GF-D8 (cell line): ENCODE measurements around the gene MMADHC.

Source experiments
- DNase-seq: peaks from one replicate; lab custom pipeline; 2025; lab: John Stamatoyannopoulos, UW

Gene MMADHC

DNA sequence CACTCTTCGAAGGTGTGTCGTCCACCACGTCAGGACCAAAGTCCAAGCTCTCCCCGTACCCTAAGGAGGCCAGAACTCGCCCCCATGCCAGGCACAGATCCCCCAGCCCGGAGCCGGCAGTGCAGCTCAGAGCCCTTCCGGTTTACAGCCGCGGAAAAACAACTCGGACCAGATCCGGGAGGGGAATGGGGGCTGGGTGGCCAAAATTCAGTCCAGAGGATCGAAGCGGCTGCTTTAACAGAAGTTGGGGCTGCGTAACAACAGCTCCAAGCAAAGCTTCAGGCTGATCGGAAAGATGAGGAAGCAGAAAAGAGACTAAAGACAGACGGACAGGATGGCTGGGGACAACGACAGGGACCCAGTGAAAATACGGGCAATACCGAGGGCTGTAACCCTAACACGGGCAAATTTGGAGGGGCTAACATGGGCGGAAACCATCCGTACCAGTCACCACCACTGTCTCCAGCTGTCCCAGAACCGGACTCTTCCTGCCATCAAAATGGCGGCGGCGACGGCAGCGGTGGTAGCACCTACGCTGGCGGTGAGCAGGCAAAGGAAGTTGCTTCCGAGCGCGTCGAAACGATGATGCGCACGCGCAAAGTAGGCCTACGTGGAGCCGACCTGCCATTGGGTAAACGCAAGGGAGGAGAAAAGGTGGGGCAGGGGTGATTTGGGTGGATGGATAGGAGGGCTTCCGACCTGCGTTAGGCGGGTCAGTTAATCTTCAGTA, at the start of gene MMADHC:
Gene MMADHC, minus strand, starts transcription at position 556 of the 730 bp plus-strand sequence. CDS start 678 bp downstream, outside the sequence.
- peak; percentile 72 for DNase-seq

DNA sequence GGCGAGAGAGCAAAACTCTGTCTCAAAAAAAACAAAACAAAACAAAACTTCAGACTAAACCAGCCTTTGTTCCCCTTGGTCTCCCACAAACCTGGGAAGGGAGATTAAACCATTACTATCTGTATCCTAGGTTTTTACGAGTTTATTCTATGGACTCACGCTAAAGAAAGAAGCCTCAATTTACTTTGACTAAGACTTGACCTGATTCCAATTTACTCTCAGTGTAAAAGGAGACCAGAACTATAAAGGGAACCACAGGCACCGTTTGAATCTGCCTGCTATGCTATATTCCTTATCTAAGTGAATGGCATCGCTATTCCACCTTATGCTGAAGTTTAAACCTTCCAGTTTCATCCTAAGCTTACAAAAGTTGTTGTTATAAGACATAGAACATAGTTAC, 46.5 kb upstream of the MMADHC start:
- no peak for DNase-seq

DNA sequence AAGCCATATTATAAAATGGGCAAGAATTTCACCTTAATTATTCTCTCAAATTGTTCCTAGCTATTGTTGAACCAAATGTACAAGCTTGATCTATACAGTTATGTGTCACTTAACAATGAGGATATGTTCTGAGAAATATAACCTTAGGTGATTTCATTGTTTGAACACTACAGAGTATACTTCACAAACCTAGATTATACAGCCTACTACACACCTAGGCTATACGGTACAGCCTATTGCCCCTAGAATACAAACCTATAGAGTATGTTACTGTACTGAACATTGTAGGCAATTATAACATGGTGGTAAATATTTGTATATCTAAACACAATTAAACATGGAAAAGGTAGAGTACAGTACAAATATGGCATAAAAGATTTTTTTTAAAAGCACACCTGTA, 42.9 kb upstream of the MMADHC start:
- no peak for DNase-seq

DNA sequence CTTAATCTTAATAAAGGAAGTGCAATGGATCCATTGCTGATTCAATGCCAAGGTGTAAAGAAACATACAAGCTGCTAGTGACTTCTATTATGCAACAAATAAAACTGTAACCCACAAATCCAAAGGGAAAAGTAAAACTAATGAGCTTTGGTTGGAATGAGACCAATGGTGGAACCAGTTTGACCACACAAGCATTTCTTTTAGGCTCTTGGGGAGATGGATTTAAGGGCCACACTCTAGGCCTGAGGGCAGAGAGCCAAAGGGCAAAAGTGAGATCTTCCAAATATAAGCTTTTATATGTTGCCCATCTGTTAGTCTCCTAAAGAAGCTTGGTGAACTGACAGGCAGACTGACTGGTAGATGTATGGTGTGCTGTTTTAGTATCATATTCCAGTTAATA, 41.5 kb upstream of the MMADHC start:
- no peak for DNase-seq

DNA sequence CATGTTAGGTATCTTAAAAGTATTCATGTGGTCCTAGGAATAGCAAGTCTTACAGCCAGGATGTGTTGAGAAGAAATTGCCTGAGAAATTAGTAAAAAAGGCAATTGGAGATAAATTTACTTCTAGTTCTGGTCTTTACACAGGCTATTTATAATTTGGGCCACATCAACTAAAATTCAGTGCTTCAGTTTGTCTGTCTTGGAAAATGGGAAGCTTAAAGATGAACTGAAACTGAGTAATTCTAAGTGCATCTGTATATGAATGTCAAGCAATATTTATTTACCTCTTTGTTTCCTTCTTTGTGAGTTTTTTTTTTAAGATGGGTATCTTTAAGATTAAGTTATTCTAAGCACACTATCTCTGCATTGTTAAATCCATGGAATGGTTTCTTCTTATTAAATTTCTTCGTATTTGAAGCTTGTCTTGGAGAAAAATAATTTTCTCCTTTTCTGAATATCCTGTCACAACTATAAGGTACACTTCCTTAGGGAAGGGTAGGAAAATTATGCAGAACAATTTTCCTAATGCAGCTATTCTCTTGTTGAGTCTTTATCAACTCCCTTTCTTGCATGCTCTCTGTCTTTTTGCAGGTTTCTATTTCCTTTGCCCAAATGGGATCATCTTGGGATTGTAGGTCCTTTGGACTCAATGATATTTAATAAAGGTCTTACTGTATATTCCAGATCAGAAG, 39.7 kb upstream of the MMADHC start:
- no peak for DNase-seq

DNA sequence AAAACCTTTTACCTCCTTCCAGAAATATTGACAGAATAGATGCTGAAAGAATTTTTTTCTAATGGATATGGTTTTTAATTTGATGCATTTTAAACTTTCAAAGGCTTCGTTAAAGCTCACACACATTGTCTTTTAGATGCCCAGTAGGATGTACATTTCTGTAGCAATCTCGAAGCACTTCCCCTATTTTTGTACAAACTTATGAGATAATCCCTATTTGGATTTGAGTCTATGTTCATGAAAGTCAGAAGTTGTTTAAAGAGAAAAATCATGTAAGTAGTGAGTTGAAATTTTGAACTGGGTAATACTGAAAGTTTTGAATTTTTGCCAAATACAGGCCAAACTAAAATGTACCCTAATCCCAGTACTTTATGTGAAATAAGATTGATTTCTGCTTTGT, 38.1 kb upstream of the MMADHC start:
- no peak for DNase-seq

DNA sequence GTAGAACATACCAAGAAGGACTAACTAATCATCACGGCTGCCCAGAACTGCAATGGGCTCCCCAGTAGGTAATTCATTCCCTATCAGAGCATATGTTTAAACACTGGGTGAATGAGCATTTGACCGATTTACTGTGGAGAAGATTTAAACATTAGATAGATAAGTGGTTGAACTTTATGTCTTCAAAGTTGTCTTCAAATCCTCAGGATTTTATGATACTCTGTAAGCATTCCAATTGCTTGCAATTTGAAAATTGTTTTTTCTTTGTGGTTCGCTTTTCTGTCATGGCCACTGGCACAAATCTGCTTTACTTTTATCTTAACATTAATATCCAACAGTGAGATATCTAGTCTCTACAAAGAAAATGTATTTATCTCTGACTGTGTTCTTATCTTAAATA, 37.7 kb upstream of the MMADHC start:
- no peak for DNase-seq

DNA sequence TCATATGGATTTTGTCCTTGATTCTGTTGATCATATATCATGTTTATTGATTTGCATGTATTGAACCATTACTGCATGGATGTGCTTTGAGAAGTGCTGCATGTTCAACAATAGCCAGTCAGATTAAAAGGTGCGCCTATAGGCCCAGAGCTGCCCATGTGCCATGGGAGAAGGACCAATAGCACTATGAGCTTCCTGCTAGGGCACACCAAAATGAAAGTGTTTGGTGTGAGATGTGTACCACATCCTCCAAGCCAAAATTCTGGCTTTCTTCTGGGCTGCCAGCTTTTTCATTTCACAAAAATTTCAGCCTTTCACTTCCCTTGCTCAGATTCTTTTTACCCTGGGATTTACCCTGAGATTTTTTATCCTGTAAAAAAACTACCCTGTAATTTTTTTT, 34.8 kb upstream of the MMADHC start:
- no peak for DNase-seq

DNA sequence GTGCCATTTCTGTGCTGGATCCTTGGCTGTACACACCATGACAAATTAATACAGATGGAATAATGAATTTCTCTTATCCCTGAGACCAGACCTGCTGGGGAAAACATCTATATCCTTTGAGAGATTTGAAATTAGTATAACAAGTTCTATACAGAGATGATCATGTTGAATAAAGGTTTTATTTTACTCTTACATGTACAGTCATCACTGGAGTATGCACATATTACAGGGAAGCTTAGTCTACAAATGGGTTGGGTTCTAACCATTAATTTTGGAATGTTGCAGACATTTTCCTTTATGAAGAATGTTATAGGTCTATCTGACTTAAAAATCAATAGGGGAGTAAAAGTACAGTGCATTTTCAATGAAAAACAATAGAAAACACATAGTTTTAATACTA, 29.9 kb upstream of the MMADHC start:
- DNase-seq: no peak

DNA sequence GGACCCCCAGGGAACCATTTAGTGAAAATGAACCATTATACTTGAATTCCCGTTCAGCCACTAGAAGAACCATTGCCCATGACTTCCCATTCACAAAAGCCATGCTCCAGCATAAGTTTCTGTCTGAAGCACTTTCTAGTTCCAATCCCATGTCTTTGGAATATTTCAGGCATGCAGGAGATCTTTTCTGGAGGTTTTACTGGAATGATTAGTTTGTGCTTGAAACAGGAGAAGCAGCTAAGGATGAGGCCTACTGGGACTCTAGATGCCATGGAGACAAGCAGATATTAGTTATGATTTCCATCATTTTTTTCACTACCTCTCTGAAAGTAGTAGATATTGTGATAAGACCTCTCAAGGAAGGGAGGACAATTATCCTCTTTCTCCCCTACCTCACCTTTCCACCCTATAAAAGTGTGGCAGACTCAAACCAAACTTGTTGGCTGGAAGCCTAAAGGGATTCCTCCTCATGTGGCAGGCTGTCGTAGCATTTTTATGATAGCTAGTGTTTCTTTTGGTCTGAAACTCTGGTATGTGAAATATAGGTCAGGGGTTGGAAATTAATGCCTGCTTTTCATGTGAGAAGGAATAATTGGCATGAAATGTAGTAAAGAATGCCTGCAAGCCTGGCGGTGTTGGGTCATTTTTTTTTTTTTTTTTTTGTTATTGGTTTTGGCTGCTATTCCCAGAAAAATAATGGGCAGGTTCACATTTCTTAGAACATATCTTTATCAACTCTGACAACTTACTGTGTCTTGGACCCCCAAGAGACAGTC, 29.3 kb upstream of the MMADHC start:
- no peak for DNase-seq

DNA sequence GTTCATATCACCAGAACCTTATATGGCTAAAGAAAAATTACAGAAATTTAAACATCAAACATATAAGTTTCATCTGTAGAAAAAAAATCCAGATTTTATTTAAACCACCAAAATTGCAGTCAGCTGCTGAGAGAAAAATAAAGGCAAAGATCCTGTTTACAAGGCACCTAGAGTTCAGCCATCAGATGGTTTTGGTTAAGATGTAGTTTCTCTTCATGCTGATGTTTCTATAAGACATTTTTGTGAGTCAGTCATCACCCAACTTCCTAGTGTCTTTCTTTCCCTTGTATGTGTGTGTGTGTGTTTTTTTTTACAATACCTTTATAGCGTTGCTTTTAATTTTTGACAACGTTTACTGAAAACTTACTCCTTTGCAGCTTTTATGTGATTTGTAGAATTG, 26.1 kb upstream of the MMADHC start:
- DNase-seq: no peak

DNA sequence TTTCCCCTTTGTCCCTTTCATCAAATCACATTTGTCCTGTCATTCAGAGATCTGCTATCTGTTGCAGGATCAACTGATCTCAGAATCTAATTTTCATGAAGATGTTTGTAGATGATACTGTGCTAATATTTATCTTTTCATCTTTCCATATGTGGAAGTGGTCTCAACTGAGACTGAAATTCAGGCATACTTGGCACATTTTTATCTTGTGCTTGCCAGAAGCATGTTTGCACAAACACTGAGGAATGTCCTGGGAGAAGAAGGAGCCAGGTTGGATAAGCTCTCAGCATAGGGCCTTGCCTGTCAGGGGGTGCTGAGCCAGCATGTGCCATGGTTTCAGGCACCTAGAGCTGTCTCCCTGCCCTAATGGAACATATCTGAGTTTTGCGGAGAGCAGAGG, 24.5 kb upstream of the MMADHC start:
- DNase-seq: no peak

DNA sequence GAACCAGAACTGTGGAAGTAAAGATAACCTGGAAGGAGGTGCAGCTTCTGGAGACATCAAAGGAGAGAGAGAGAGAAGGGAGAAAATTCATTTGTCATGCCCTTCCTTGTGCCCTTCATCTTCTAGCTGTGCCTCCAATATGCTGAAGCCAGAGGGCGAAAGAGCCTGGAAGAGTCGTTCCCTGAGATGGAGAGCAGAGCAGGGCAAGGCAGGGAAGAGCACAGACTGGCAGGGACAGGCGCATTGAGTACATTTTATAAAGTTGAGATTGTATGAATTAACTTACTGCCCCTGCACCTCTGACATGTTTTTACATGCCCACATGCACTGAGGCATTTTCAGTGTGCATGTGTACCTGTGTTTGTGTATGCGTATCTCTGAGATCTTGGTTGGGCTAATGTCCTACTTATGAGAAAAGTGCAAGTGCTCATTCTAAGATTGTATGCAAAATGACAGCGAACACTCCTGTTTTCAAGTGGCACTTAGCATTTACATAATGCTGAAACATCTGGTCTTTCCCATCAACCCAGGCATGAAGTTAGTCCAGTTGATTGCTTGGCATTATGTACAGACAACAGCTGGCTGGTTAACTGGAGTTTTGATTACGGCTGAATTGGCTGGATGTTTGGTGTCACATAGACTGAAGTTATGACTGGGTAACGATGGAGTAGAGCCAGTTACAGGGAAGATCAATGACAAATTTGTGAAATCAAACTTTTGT, 23.7 kb upstream of the MMADHC start:
- DNase-seq: no peak

DNA sequence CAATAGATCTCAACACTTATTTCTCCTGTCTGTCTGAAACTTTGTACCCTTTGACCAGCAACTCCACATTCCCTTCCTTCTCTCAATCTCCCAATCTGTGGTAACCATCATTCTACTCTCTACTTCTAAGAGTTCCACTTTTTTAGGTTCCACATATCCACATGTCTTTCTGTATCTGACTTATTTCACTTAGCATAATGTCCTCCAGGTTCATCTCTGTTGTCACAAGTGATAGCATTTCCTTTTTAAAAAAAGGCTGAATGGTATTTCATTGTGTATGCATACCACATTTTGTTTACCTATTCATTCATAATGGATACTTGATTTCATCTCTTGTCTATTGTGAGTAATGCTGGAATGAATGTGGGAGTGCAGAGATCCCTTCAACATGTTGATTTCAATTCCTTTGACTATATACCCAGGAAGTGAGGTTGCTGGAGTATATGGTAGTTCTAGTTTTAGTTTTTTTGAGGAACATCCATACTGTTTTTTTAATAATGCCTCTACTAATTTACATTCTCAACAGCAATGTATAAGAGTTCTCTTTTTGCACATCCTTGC, 18.8 kb upstream of the MMADHC start:
- DNase-seq: no peak

DNA sequence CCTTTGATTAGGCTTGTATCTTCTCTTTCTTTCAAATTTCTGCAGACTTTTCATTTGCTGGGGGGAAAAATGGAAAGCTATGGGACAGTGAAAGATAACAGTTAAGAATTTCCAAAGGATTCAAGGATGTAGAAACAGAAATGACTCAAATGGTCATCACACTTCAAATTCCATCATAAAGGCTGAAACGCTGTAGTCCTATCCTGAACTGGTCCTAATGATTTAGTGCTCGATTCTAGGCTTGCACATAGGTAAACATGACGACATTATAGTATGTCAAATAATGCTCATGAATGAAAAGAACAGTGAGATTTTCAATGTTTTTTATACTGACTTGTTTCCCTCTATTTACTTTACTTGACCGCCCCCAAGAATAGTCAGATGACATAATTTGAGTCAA, 15.7 kb upstream of the MMADHC start:
- DNase-seq: no peak

DNA sequence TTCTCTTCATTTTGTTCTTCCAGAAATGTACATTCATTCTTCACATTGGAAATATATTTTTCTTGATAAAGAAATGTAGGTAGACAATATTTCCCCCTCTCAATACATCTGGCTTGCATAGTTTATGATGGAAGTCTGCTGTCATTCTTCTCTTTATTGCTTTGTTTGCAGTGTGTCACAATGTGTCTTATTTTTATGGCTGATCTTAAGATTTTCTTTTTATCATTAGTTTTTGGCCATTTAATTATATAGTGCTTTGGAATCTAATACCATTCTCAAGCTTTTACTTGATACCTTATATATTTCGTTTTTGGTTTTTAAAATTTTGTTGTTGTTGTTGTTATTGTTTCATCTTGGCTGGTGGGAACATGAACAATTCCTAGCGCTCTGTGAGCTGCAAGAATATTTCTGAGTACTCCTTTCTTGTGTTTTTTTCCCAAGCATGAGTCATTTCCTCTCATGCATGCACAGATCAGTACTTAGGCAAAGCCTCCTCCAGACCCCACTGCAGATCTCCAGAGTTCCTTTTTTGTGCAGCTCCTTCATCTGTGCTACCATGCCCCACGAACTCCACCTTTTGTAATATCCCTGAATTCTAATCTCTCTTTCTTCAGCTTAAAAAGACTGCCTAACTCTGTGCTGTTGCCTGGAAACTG, 13.7 kb upstream of the MMADHC start:
- no peak for DNase-seq

DNA sequence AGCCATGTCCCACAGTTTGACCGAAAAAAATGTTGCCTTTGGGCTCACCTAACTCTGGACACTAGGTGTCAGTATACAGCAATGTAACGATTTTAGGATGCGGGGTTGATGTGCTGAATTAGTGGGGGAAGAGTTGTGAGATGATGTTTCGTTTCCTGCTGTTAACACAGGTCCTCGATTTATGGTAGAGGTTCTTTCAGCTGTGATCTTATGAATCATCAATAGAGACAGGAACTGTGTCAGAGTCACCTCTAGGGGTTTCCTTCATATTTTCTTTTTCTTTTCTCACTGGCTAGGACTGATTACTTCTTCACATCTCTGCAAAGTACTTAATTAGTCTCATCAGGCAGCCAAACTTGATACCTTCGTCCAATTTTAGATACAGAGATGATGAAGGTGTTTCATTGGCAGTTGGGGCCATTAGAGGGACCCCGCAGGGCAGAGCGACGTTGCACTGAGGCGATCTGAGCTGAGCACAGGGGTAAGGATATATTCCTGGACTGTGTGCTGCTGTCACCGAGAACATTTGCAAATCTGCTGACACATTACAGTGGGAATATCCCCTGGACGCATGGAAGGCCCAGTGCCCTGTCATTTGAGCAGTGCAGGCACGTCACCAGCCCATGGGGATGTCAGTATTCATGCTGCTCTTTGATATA, 10.2 kb upstream of the MMADHC start:
- DNase-seq: no peak

DNA sequence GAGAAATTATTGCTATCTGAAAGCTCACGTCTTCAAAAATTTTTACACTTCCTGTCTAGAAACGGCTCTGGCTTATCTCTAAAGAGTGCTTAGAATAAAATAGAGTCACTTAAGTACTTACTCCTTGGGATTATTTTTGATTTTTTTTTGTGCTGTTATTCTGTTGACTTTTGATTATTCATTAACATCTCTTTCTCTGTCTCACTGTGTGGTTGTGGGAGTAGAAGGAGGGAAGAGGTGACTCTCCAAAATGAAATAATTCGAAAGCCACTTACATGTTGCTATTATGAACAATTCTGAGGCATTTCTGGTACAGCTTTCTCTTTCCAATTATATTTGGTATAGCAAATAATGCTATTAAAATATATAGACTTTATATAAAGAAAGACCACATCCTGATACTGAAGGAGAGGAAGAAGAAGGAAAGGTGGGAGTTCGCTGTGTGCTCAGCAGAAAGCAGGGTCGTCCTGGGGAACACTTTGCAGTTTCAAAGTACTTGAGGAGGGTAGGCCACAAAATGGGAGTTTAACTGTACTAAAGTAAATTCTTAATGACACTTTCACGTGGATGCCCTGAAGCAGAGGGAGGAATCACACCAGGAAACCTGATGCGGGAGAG, 9.6 kb upstream of the MMADHC start:
- no peak for DNase-seq

DNA sequence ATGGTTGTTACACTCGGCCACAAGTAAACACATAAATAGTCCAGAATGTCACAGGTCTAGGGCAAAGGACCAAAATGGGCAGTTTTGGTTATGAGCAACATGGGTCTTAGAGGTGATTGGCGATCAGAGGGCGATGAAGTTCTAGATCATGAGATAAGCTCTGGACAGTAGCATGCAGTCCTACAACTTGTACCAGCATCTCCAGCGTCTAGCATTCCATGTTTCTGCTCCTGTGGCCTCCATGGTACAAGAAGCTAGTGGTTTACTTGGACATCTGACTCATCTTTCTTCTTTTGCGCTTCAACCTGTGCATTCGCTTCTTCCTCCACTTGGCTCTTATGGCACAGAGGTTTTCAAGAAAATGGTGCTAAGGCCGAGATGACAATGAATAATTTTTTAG, 8.9 kb upstream of the MMADHC start:
- no peak for DNase-seq
